DMS153 treated with DMSO at 0.1 percent for 48 hours (cell line): Measurements from ENCODE around the gene LRRC18.

Source experiments
- DNase-seq: peaks from one replicate; lab custom pipeline; 2025; ENCODE audit not compliant: unreplicated experiment; lab: John Stamatoyannopoulos, UW

Gene LRRC18

DNA sequence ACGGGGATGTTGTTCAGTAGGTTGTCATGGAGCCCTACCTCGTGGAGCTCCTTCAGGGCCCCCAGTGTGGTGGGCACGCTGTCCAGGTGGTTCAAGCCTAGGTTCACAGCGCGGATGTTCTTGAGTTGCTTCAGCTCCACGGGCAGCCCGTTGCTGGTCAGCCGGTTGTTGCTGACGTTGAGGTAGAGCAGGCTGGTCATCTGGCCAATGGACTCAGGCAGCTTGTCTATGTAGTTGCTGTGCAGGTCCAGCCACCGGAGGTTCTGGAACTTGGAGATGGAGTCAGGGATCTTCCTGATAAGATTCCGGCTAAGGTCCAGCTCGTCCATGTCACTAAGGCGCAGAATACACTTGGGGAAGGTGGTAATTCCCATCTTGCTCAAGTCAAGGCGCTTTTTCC lies 26.0 kb downstream of the LRRC18 start:
- DNase-seq = no peak

DNA sequence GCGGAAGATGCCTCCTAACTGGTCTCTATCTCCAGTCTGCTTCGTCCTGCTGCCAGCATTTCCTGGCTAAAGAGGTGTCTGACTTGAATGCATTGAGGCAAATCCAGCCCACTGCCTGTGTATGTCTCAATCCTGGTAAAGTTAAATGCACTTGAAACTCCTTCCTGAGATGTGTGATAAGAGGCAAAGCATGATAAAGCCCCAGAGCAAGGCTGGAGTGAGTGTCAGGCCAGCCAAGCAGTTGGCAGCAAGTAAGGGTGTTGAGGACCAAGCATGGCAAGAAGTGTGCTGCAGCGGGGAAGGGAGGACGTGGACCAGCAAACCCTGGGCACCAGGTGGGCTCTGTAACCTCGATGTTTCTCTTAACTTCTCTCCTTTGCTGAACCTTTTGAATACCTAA lies 29.1 kb downstream of the LRRC18 start:
- no peak for DNase-seq

- no peak for DNase-seq
These were observed 31.9 kb downstream of the LRRC18 start for GRCh38 chr10:48907730-48908129.

GRCh38 chr10:48906841-48907240 lies 32.8 kb downstream of the LRRC18 start:
- no peak for DNase-seq

DNA sequence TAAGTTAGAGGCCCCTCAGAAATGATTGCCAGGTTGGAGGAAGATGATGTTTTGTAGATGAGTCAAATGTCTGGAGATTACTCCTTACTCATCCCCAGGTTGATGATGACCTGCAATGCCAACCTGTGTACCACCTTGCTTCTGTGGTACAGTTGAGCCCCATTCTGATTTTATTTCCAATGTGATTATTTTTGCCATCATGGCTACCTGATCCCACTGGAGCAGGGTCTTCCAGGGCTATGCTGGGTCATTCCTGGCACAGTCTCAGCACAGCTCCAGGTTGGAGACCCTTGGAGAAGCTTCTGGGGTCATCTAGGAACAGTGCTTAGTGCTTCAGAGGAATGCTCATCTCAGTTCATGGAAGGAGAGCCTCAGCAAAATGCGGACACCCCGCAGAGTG lies 34.3 kb downstream of the LRRC18 start:
- no peak for DNase-seq

- no peak for DNase-seq
These were observed 34.8 kb downstream of the LRRC18 start for GRCh38 chr10:48904861-48905260.

GRCh38 chr10:48903151-48903550 lies 36.5 kb downstream of the LRRC18 start:
- DNase-seq = no peak

DNA sequence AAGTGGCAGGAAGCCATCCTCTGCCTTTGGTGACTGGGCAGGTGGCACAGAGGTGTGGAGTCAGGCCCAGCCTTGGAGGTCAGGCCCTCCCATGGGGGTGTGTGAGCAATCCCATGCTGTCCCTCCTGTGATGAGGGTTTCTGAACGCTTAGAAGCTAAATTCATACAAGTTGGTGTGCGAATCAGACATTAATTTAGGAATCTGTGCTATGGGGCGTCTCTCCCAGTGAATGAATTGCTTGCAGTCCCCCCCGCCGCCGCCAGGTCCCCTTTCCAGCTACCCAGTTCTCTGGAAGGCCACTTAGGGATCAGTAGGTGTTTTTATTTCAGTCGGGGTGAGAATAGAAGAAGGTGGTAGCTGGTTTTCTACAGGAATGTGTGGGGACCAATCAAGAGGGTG lies 37.5 kb downstream of the LRRC18 start:
- DNase-seq = no peak

GRCh38 chr10:48901319-48901718 lies 38.3 kb downstream of the LRRC18 start:
- DNase-seq = no peak

DNA sequence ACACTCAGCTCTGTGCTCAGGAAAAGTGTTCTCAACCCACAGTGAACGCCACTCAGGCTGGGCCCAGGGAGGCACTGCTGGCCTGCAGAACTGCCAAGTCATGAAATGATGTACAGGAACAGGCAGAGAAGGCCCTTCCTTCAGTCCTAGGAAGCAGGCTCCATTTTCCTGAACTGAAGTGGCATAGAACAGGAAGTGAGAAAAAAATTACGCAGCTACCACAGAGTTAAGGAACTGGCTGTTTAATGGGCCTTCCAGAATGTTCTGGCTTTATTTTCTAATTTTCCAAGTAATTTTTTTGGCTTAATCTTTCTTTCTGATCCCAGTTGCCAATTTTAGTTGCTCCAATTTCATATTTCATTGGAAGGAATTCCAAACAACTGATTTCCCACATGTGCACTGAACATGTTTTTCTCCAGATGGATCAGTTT lies 39.3 kb downstream of the LRRC18 start:
- DNase-seq = no peak

DNA sequence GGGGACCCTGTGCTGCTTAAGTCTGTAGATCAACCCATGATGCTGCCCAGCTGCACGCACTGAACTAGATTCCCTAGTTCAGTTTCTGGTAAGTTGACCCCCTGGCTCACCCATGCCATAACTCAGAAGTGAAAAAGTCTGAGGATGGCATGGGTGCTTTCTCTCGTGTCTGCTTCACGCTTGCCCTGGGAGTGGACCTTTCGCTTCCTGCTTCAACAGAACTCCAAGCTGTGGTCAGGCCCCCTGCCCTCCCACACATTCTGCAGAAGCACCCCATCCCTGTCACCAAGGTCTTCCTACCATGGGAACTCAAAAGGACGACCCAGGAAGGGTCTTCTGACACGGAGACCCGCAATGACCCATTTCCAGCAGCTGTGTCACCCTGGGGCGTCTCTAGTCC lies 39.9 kb downstream of the LRRC18 start:
- no peak for DNase-seq

- DNase-seq = no peak
These were observed 41.2 kb downstream of the LRRC18 start for GRCh38 chr10:48898426-48898825.

GRCh38 chr10:48897441-48897790 lies 42.2 kb downstream of the LRRC18 start:
- DNase-seq = no peak

DNA sequence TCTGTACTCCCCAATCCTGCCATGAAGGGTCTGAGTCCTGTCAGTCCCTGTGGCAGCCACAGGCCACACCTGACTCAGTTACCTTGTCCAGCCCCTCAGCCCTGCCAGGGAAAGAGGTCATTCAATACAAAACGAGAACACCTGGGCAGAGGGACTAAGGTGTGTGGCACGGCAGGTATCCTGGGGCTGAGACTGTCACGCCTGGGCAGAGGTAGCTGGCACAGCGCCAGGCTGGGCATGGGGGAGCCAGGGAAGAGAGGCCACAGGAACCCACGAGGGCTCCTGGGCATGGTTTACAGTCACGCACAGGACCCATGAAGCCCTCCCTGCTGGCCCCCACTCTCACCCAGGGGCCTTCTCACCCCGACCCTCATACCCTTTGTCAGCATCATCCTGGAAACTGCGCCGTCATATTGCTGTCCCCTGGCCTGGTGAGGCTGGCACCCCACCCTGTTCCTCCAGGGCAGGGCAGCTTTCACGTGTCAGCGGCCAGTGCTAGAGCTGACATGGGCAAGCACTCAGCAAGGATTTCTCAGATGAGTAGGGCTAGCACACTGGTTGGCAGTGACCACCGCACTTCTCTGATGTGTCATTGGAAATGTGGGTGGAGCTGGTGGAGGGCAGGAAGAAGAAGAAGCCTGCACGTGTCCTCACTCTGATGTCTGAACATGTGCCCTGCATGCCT lies 42.7 kb downstream of the LRRC18 start:
- DNase-seq = no peak

DNA sequence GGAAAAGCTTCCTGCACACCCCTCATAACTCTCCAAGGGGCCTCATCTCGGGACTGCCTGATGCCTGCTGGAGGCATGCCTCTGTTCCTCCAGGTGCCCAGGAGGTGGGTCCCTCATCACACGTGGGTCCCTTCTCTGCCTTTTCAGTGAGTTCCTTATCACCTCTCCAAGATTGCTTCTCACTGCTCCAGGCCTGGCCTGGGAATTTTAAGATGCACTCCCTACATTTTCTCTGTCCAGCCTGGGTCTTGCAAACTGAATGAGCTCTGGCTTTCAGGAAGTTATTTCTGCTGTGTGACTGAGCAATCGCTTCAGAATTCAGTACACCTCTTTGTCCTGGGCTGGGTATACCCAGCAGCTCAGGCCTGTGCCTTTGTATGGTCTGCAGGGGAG lies 43.8 kb downstream of the LRRC18 start:
- DNase-seq = no peak

GRCh38 chr10:48894911-48895802 lies 44.5 kb downstream of the LRRC18 start:
- DNase-seq = no peak

GRCh38 chr10:48890888-48891850 lies 48.5 kb downstream of the LRRC18 start:
- DNase-seq = no peak

GRCh38 chr10:48887982-48888381 lies 51.7 kb downstream of the LRRC18 start:
- DNase-seq = no peak

GRCh38 chr10:48885376-48885775 lies 54.3 kb downstream of the LRRC18 start:
- no peak for DNase-seq

GRCh38 chr10:48884179-48885045 lies 55.2 kb downstream of the LRRC18 start:
- DNase-seq = no peak
